Measurements from ENCODE around the gene WDR77.

The WDR77 gene

DNA sequence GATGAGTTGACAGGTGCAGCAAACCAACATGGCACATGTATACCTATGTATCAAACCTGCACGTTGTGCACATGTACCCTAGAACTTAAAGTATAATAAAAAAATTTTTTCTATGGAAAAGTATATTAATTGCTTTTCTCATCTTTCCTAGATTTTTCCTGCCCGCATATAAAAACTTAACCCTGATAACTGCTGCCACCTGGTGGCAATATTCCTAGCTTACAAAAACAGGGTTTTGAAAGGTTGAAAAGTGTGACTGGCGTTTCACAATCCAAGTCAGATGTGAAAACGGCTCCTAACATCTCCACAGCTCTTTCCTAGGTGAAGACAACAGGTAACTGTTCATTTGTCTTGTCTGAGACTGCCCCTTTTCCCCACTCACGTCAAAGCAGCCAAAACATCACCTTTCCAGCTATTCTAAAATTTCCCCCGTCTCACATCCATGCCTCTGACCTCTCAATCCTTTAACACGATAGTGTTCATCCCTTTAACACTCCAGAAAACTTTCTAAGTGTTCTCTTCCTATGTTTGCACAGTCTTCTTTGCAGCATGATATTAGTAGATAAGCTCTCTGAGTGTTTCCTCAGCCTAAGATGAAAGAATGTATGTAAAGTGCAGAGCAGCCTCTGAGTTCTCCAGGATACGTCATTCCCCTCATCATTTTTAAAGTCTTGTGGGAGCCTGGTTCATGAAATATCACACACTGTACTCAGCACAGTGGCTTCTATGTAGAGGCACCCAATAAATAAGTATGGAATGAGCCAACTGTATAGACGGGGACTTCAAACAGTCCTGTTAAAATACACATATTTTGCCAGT lies 49.1 kb downstream of the WDR77 start:
- H3K4me3 ChIP-seq (ENCODE audit: low read length): no peak overlapping the region
- TF ChIP-seq ZNF274 (IDR thresholded peaks at IDR 0.05; ENCODE audit: low read depth, low read length): no peak

GRCh38 chr1:111392460-111392945 lies 56.6 kb downstream of the WDR77 start:
- no peak for TF ChIP-seq ZNF274 (IDR thresholded peaks at IDR 0.05; ENCODE audit: low read depth, low read length)
- H3K4me3 ChIP-seq (ENCODE audit: low read length): no peak overlapping the region

DNA sequence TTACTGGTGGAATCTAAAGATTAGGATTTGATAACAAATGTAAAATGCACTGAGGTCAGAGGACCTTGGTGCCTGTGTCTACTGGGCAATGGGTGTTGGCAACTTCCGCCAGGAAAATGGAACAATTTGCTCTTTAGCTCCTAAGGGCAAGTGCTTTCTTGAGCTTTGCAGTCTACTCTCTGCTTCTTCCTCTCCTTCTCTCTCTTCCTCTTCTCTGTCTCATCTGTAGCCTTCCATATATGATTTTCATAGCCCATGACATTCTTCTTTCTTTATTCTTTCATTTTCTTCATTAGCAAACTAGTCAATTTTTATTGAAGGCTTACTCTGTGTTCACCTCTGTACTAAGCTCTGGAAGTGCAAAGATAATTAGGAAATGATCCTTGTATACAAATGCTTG lies 57.0 kb downstream of the WDR77 start:
- no peak overlapping the region for H3K4me3 ChIP-seq (ENCODE audit: low read length)
- no peak for TF ChIP-seq ZNF274 (IDR thresholded peaks at IDR 0.05; ENCODE audit: low read depth, low read length)
